A549 (cell line): ENCODE data around the gene RPL26. TPM values are rescaled to one million over a fixed set of nuclear protein-coding genes. Genes with fewer than 3 reads are reported as not detected.

Source experiments
- ATAC-seq, 2 experiments: fragments of 200-7000 bp in 1 of 2; fragments of >200 bp in 1 of 2; cut with Nextera tagmentation in 1 of 2; cut with Tn5 transposase in 1 of 2; 3 replicates each; pipeline versions ENCODE4 v1.8.0 to v1.9.1; 2018 to 2020; ENCODE audit warnings: mild to moderate bottlenecking in 1 of 2, moderate library complexity in 1 of 2
- CTCF ChIA-PET: fragments of 300-600 bp; sonication (Branson Sonifier 250); formaldehyde crosslinking; extraction: SDS; loops from one replicate; lab custom pipeline; 2021; ENCODE audit warnings: antibody characterized with exemption, inconsistent platforms; lab: Yijun Ruan, JAX
- POLR2A ChIA-PET: fragments of 350-600 bp; formaldehyde crosslinking; extraction: SDS; loops from one replicate; lab custom pipeline; 2021; ENCODE audit warnings: antibody characterized with exemption, inconsistent platforms; lab: Yijun Ruan, JAX
- DNase-seq, 2 experiments: peaks; one replicate each; pipeline versions ENCODE4 v3.0.0 to v3.0.0-alpha.2; 2011 to 2016; ENCODE audit warnings: low read depth in 1 of 2, low spot score in 1 of 2
- FAIRE-seq: peaks from 2 replicates; lab custom pipeline; 2011; peaks lifted over from hg19 to GRCh38; lab: Jason Lieb, UNC
- H3K27ac ChIP-seq, 2 experiments: fragments of >200 bp; sonication (Bioruptor Twin); formaldehyde crosslinking; 3 replicates each; pipeline ENCODE4 v1.5.1; 2016 to 2017
- H3K4me1 ChIP-seq: fragments of >200 bp; sonication (Bioruptor Twin); formaldehyde crosslinking; 3 replicates; pipeline ENCODE4 v1.6.1; 2016
- H3K4me2 ChIP-seq: fragments of >200 bp; sonication (Bioruptor Twin); formaldehyde crosslinking; 3 replicates; pipeline ENCODE4 v1.6.1; 2016
- H3K4me3 ChIP-seq: fragments of >200 bp; sonication (Bioruptor Twin); formaldehyde crosslinking; 3 replicates; pipeline ENCODE4 v1.5.1; 2016
- H3K9me3 ChIP-seq: fragments of >200 bp; sonication (Bioruptor Twin); formaldehyde crosslinking; 3 replicates; pipeline ENCODE4 v1.6.1; 2016
- BHLHE40 ChIP-seq: IDR thresholded peaks from 2 replicates; pipeline ENCODE4 v1.6.1; 2012; ENCODE audit warnings: low read depth, low read length, inconsistent platforms
- CHD4 ChIP-seq: fragments of 200-600 bp; sonication (generic); IDR thresholded peaks from 2 replicates; pipeline ENCODE4 v1.6.1; 2016; ENCODE audit warnings: antibody characterized with exemption, mild to moderate bottlenecking, borderline replicate concordance
- CTCF ChIP-seq: fragments of >200 bp; sonication (Bioruptor Twin); formaldehyde crosslinking; IDR thresholded peaks from 3 replicates; pipeline ENCODE4 v1.5.1; 2016
- EHMT2 ChIP-seq: fragments of 200-600 bp; sonication (generic); IDR thresholded peaks from 2 replicates; pipeline ENCODE4 v1.6.1; 2016; ENCODE audit warnings: antibody characterized with exemption, low read depth, mild to moderate bottlenecking, moderate library complexity
- EP300 ChIP-seq, 2 experiments: fragments of >200 bp; sonication (Bioruptor Twin); formaldehyde crosslinking; IDR thresholded peaks; 2 replicates in 1 of 2; 3 replicates in 1 of 2; pipeline ENCODE4 v1.6.1; 2016 to 2017
- ESRRA ChIP-seq: fragments of 150-350 bp; IDR thresholded peaks from 2 replicates; pipeline ENCODE4 v1.6.1; 2014; ENCODE audit warnings: mild to moderate bottlenecking, low read length, borderline replicate concordance
- FOSB ChIP-seq: fragments of 250-450 bp; sonication (Bioruptor Pico); IDR thresholded peaks from 2 replicates; pipeline ENCODE4 v1.5.0; 2020; ENCODE audit warnings: mild to moderate bottlenecking, moderate library complexity
- FOSL2 ChIP-seq, 2 experiments: fragments of 450-650 bp in 1 of 2; fragments of >200 bp in 1 of 2; sonication (Bioruptor Twin) in 1 of 2; formaldehyde crosslinking; IDR thresholded peaks; 2 replicates each; pipeline versions ENCODE4 v1.5.0 to v1.6.1; 2016 to 2020; ENCODE audit warnings: mild to moderate bottlenecking in 1 of 2, moderate library complexity in 1 of 2
- HDAC2 ChIP-seq: fragments of 200-600 bp; sonication (generic); IDR thresholded peaks from 2 replicates; pipeline ENCODE4 v1.6.1; 2016
- HES2 ChIP-seq: fragments of >200 bp; sonication (Bioruptor Twin); formaldehyde crosslinking; IDR thresholded peaks from 2 replicates; pipeline ENCODE4 v1.6.1; 2016
- HOXA7 ChIP-seq: fragments of 250-450 bp; sonication (Bioruptor Pico); IDR thresholded peaks from 2 replicates; pipeline ENCODE4 v1.5.0; 2020; ENCODE audit warnings: mild to moderate bottlenecking, moderate library complexity
- JUNB ChIP-seq: fragments of >200 bp; sonication (Bioruptor Twin); formaldehyde crosslinking; IDR thresholded peaks from 2 replicates; pipeline ENCODE4 v1.6.1; 2016
- KDM1A ChIP-seq: fragments of 200-600 bp; sonication (generic); IDR thresholded peaks from 2 replicates; pipeline ENCODE4 v1.6.1; 2016; ENCODE audit warnings: low read depth, mild to moderate bottlenecking
- KDM5A ChIP-seq: fragments of 200-600 bp; sonication (generic); IDR thresholded peaks from 2 replicates; pipeline ENCODE4 v1.6.1; 2016; ENCODE audit warnings: antibody characterized with exemption, mild to moderate bottlenecking
- MYC ChIP-seq: IDR thresholded peaks from 2 replicates; pipeline ENCODE4 v1.6.1; 2012; ENCODE audit warnings: mild to moderate bottlenecking, inconsistent platforms, low read length, improper control_type of control experiment, borderline replicate concordance
- NPAS2 ChIP-seq: fragments of 250-450 bp; sonication (Bioruptor Pico); IDR thresholded peaks from 2 replicates; pipeline ENCODE4 v1.8.0; 2022; ENCODE audit warnings: mild to moderate bottlenecking, moderate library complexity, borderline replicate concordance
- PHF8 ChIP-seq: fragments of 200-600 bp; sonication (generic); IDR thresholded peaks from 2 replicates; pipeline ENCODE4 v1.6.1; 2016; ENCODE audit warnings: low read depth, mild to moderate bottlenecking, antibody characterized with exemption, moderate library complexity, borderline replicate concordance
- POLR2A ChIP-seq: IDR thresholded peaks from 2 replicates; pipeline ENCODE4 v1.6.1; 2012; ENCODE audit warnings: mild to moderate bottlenecking, low read length
- POLR2AphosphoS2 ChIP-seq: conservative IDR thresholded peaks from 2 replicates; pipeline ENCODE4 v1.6.1; 2012; ENCODE audit warnings: low read length, improper control_type of control experiment, inconsistent platforms
- RAD21 ChIP-seq, 2 experiments: fragments of >200 bp in 1 of 2; sonication (Bioruptor Twin) in 1 of 2; formaldehyde crosslinking in 1 of 2; IDR thresholded peaks in 1 of 2; conservative IDR thresholded peaks in 1 of 2; 2 replicates in 1 of 2; 3 replicates in 1 of 2; pipeline ENCODE4 v1.6.1; 2012 to 2018; ENCODE audit warnings: inconsistent platforms in 1 of 2
- RARB ChIP-seq: fragments of 250-450 bp; sonication (Bioruptor Pico); IDR thresholded peaks from 2 replicates; pipeline ENCODE4 v1.8.0; 2021; ENCODE audit warnings: mild to moderate bottlenecking, moderate library complexity
- RNF2 ChIP-seq: fragments of 200-600 bp; sonication (generic); IDR thresholded peaks from 2 replicates; pipeline ENCODE4 v1.6.1; 2016; ENCODE audit warnings: low read depth, mild to moderate bottlenecking, antibody characterized with exemption, moderate library complexity, borderline replicate concordance
- SMC3 ChIP-seq: fragments of >200 bp; sonication (Bioruptor Twin); formaldehyde crosslinking; IDR thresholded peaks from 3 replicates; pipeline ENCODE4 v1.6.1; 2018; ENCODE audit warnings: inconsistent platforms
- SREBF2 ChIP-seq: fragments of 450-650 bp; IDR thresholded peaks from 2 replicates; pipeline ENCODE4 v1.6.1; 2014; ENCODE audit warnings: mild to moderate bottlenecking, moderate library complexity
- TFCP2L1 ChIP-seq: fragments of 250-450 bp; sonication (Bioruptor Pico); IDR thresholded peaks from 2 replicates; pipeline ENCODE4 v1.5.0; 2021; ENCODE audit warnings: mild to moderate bottlenecking
- TP53 ChIP-seq: fragments of 250-450 bp; sonication (Bioruptor Pico); IDR thresholded peaks from 2 replicates; pipeline ENCODE4 v1.5.0; 2021; ENCODE audit warnings: mild to moderate bottlenecking, moderate library complexity
- USF2 ChIP-seq: fragments of 450-650 bp; IDR thresholded peaks from 2 replicates; pipeline ENCODE4 v1.6.1; 2014; ENCODE audit warnings: antibody characterized with exemption
- ZNF302 ChIP-seq: fragments of 250-450 bp; sonication (Bioruptor Pico); IDR thresholded peaks from 2 replicates; pipeline ENCODE4 v1.9.0; 2021; ENCODE audit warnings: inconsistent platforms, mild to moderate bottlenecking, moderate library complexity
- ZSCAN20 ChIP-seq: fragments of 250-450 bp; sonication (Bioruptor Pico); IDR thresholded peaks from 2 replicates; pipeline ENCODE4 v1.8.0; 2022; ENCODE audit warnings: mild to moderate bottlenecking, moderate library complexity
- WGBS: methylation state at CpG from one replicate; pipeline ENCODE4 v1.1.6; 2017; ENCODE audit errors: missing lambda C conversion rate; 5-methylcytosine and 5-hydroxymethylcytosine counted together
- polyA plus RNA-seq, 4 experiments: library from polyadenylated mRNA; depleted of rRNA in 3 of 4; stranded (reverse); fragments of >200 nt; fragmentation: RNase III in 1 of 4; extraction: RNeasy Plus Mini Kit Qiagen cat#74134 plus additional on column Dnase treatment in 1 of 4; gene quantifications; 2 replicates in 3 of 4; 3 replicates in 1 of 4; pipeline ENCODE4 v1.2.3, GENCODE V29; 2011 to 2017

RPL26 gene
- polyA plus RNA-seq, 2 of the 4 experiments (the other 2 are of a cell fraction), result 5,521 to 7,141 TPM

DNA sequence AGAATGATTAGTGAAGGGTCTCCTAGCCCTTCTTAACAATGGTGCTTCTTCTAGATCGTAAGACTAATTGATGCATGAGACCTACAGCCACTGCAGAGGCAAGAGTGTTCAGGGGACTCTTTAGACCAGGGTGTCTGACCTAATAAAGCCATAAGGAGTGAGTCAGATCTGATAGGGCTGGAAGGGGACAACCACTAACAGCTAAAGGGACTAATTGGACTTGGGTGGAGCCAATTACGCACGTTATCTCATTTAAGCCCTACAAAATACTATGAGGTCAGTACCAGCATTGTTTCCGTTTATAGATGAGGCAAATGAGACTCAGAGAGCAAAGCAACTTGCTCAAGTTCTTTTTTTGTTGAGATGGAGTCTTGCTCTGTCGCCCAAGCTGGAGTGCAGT lies 29.1 kb upstream of the RPL26 start:
- H3K27ac ChIP-seq, result no peak overlapping the region
- H3K4me3 ChIP-seq, result no peak overlapping the region
- no peak overlapping the region for H3K4me2 ChIP-seq
- TF ChIP-seq HES2 (no peak), EP300 (IDR thresholded peaks at IDR 0.05) (no peak), RARB (CRISPR knock-in tag) (no peak), MYC (no peak), USF2 (no peak), SREBF2 (no peak), HDAC2 (no peak), ESRRA (no peak), EHMT2 (no peak), RNF2 (no peak), NPAS2 (CRISPR knock-in tag) (no peak), FOSB (no peak), POLR2A (no peak)
- TF ChIP-seq, all 56 proteins: peak for 0
- CTCF ChIA-PET, result interaction anchor here (0.6 to 9.9 kb wide), 8 partner anchors 19 to 1040 kb away, joined by 3 to 112 read pairs (median 12); no protein-coding TSS in a partner anchor
- DNase-seq (no peak), FAIRE-seq (no peak), ATAC-seq (no peak)
- POLR2A ChIA-PET, result no interaction called here
- H3K4me1 ChIP-seq, result peaks cover 6% of the 10 kb centered on the region; the same call in 2 of the 3 replicates
- H3K9me3 ChIP-seq, result no peaks in the 10 kb centered on the region
- WGBS, result 77% methylated on average over 5 of the region's 5 CpGs

DNA sequence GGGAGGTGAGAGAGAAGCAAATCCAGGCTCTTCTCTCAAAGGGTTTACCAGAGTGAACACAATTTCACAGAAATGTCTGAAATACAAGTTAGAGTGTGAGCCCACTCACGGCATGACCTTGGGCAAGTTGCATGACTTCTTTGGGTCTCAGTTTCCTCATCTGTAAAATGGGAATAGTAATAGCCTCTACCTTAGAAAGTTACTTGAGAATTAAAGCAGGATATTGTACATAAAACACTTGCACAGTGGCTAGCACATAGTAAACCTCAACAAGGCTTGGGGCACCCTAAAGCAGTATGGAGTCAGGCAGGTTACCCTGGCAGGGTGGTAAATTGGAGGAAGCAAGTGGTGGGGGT lies 27.9 kb upstream of the RPL26 start:
- DNase-seq (no peak), FAIRE-seq (no peak), ATAC-seq (no peak)
- CTCF ChIA-PET, result interaction anchor here (0.6 to 9.9 kb wide), 44 partner anchors 9 to 1381 kb away, joined by 3 to 112 read pairs (median 4); partner anchors contain the start of genes CCDC42, NDEL1 and RNF222
- peak overlapping the region; percentile 62; the same call in 1 of the 3 replicates for H3K4me2 ChIP-seq
- 54% methylated on average over 1 of the region's 1 CpG for WGBS
- POLR2A ChIA-PET, result interaction anchor here (1.2 kb wide), 2 partner anchors 25 to 27 kb away, joined by 5 to 7 read pairs; partner anchors contain the start of gene NDEL1
- peaks cover 6% of the 10 kb centered on the region; the same call in 2 of the 3 replicates for H3K4me1 ChIP-seq
- no peaks in the 10 kb centered on the region for H3K9me3 ChIP-seq
- no peak overlapping the region for H3K27ac ChIP-seq
- no peak for TF ChIP-seq KDM5A
- TF ChIP-seq KDM1A, result 0 out of 2 replicates have a peak, but pooled peaks have one; percentile 41
- TF ChIP-seq, all 56 proteins: peak for 1
- H3K4me3 ChIP-seq, result no peak overlapping the region

- Histone ChIP-seq H3K27ac (no peak overlapping the region), H3K4me2 (peak overlapping the region; percentile 62), H3K4me1 (peaks cover 6% of the 10 kb centered on the region; the same call in 2 of the 3 replicates), H3K9me3 (no peaks in the 10 kb centered on the region), H3K4me3 (no peak overlapping the region)
- FAIRE-seq, result peak; percentile 73
- POLR2A ChIA-PET, result interaction anchor here (1.1 to 1.2 kb wide), 4 partner anchors 25 to 27 kb away, joined by 3 to 7 read pairs (median 4); partner anchors contain the start of gene NDEL1
- DNase-seq, result peak; percentile 79 to 91
- CTCF ChIA-PET, result interaction anchor here (0.5 to 9.9 kb wide), 67 partner anchors 8 to 1382 kb away, joined by 3 to 112 read pairs (median 4); partner anchors contain the start of genes CCDC42, NDEL1 and RNF222
- 26% methylated on average over 19 of the region's 19 CpGs for WGBS
- ATAC-seq, result peak; percentile 91 to 97
- TF ChIP-seq HES2, result no peak
- no peak for TF ChIP-seq PHF8
- TF ChIP-seq TFCP2L1, result no peak
- TF ChIP-seq FOSL2 (IDR thresholded peaks at IDR 0.05), result no peak
- TF ChIP-seq FOSL2 (CRISPR knock-in tag; IDR thresholded peaks at IDR 0.05), result peak; percentile 67
- no peak for TF ChIP-seq CHD4
- no peak for TF ChIP-seq TP53 (CRISPR knock-in tag)
- TF ChIP-seq HOXA7 (CRISPR knock-in tag), result no peak
- no peak for TF ChIP-seq NPAS2 (CRISPR knock-in tag)
- TF ChIP-seq FOSB, result no peak
- peak; percentile 90 for TF ChIP-seq RAD21 (conservative IDR thresholded peaks at IDR 0.05 in 1 of 2, IDR thresholded peaks at IDR 0.05 in 1 of 2)
- no peak for TF ChIP-seq ZNF302
- no peak for TF ChIP-seq KDM1A
- no peak for TF ChIP-seq BHLHE40
- TF ChIP-seq CTCF, result peak; percentile 96
- no peak for TF ChIP-seq ZSCAN20 (CRISPR knock-in tag)
- TF ChIP-seq RARB (CRISPR knock-in tag), result no peak
- no peak for TF ChIP-seq POLR2AphosphoS2
- no peak for TF ChIP-seq JUNB
- TF ChIP-seq EHMT2, result no peak
- TF ChIP-seq ESRRA, result no peak
- TF ChIP-seq SMC3, result peak; percentile 96
These were observed 27.2 kb upstream of the RPL26 start for GRCh38 chr17:8409966-8410882.
